Suprapubic skin (tissue), 4 donors: ENCODE data around the gene KIF5C.

Experiments
- CTCF ChIP-seq, 2 donors: fragments of 200-600 bp in 1 of 2; fragments of 450-650 bp in 1 of 2; sonication (generic) in 1 of 2; IDR thresholded peaks; one replicate each; pipeline ENCODE4 v1.5.1; 2016 to 2019; ENCODE audit warnings: antibody characterized with exemption in 2 of 2, mild to moderate bottlenecking in 1 of 2, moderate library complexity in 1 of 2
- EP300 ChIP-seq: sonication (generic); formaldehyde crosslinking; IDR thresholded peaks from one replicate; pipeline ENCODE4 v1.6.1; 2017; ENCODE audit warnings: antibody characterized with exemption
- POLR2A ChIP-seq, 2 donors: fragments of 450-650 bp; IDR thresholded peaks; one replicate each; pipeline ENCODE4 v1.6.1; 2017; ENCODE audit warnings: antibody characterized with exemption in 2 of 2, mild to moderate bottlenecking in 2 of 2, moderate library complexity in 2 of 2
- POLR2AphosphoS5 ChIP-seq, 3 donors: sonication (generic); formaldehyde crosslinking; IDR thresholded peaks; one replicate each; pipeline ENCODE4 v1.6.1; 2017; ENCODE audit warnings: antibody characterized with exemption in 3 of 3

- TF ChIP-seq CTCF (IDR thresholded peaks at IDR 0.05) (no peak), POLR2AphosphoS5 (IDR thresholded peaks at IDR 0.05) (no peak), POLR2A (IDR thresholded peaks at IDR 0.05) (no peak), EP300 (no peak)
Measured at GRCh38 chr2:148876202-148876594, 1.2 kb downstream of the KIF5C start.
